Activated naive CD4-positive, alpha-beta T cell treated with anti-CD3 and anti-CD28 coated beads, Interleukin-2, amount 50 U/mL, for 72 hours (primary cell): ENCODE measurements around the gene DNER. TPM values are rescaled to one million over a fixed set of nuclear protein-coding genes. Genes with fewer than 3 reads are reported as not detected.
"Not testable (repeated sequence)": the region's sequence is repeated elsewhere in the genome, so short reads cannot be mapped to it uniquely, and the experiment has no call there.

ENCODE experiments used
- ATAC-seq, 2 donors: fragments of 150-1000 bp; cut with Tn5 transposase; 2 replicates each; pipeline ENCODE4 v1.10.0; 2021; ENCODE audit warnings: mild to moderate bottlenecking in 2 of 2, moderate library complexity in 2 of 2
- DNase-seq, 2 donors: peaks; one replicate each; pipeline ENCODE4 v3.0.0; 2021 to 2022; ENCODE audit warnings: low spot score in 2 of 2
- H3K27ac Mint-ChIP-seq, 2 donors: one replicate each; pipeline ENCODE4 v1.8.0; 2022; ENCODE audit warnings: mild to moderate bottlenecking in 2 of 2, mixed read lengths in 2 of 2
- H3K36me3 Mint-ChIP-seq, 2 donors: one replicate each; pipeline ENCODE4 v1.8.0; 2022; ENCODE audit warnings: mixed read lengths in 2 of 2
- H3K9me3 Mint-ChIP-seq, 2 donors: one replicate each; pipeline ENCODE4 v1.8.0; 2022; ENCODE audit warnings: mixed read lengths in 2 of 2
- total RNA-seq, 2 donors: library from RNA; stranded (reverse); gene quantifications; one replicate each; pipeline ENCODE4 v1.2.3, GENCODE V29; 2022

The DNER gene
- total RNA-seq, 2 donors from 2014 or later = not detected

GRCh38 chr2:229519655-229520430, 194.5 kb downstream of the DNER start:
- DNase-seq = no peak
- no peaks in the 10 kb centered on the region for H3K36me3 Mint-ChIP-seq
- no peak for ATAC-seq
- H3K9me3 Mint-ChIP-seq = peaks cover 0 to 3% of the 10 kb centered on the region in 2 donors
- H3K27ac Mint-ChIP-seq = no peak overlapping the region

GRCh38 chr2:229514273-229514895, 200.0 kb downstream of the DNER start:
- ATAC-seq (no peak), DNase-seq (no peak)
- Mint-ChIP-seq H3K36me3 (no peaks in the 10 kb centered on the region), H3K27ac (no peak overlapping the region), H3K9me3 (peaks cover 0 to 3% of the 10 kb centered on the region in 2 donors)

- ATAC-seq = no peak
- Mint-ChIP-seq H3K27ac (no peak overlapping the region), H3K36me3 (no peaks in the 10 kb centered on the region), H3K9me3 (no peaks in the 10 kb centered on the region)
- DNase-seq = no peak
Measured at GRCh38 chr2:229511524-229511923, 202.8 kb downstream of the DNER start.

- H3K27ac Mint-ChIP-seq, H3K36me3 Mint-ChIP-seq, ATAC-seq, DNase-seq, H3K9me3 Mint-ChIP-seq: not testable (repeated sequence)
Measured at GRCh38 chr2:229506699-229507098, 207.7 kb downstream of the DNER start.

GRCh38 chr2:229501051-229501794, 213.1 kb downstream of the DNER start:
- H3K9me3 Mint-ChIP-seq = peaks cover 0 to 4% of the 10 kb centered on the region in 2 donors
- no peak overlapping the region for H3K27ac Mint-ChIP-seq
- ATAC-seq = no peak
- no peak for DNase-seq
- H3K36me3 Mint-ChIP-seq = no peaks in the 10 kb centered on the region

- H3K36me3 Mint-ChIP-seq = no peaks in the 10 kb centered on the region
- DNase-seq = no peak
- H3K27ac Mint-ChIP-seq = no peak overlapping the region
- peaks cover 7 to 8% of the 10 kb centered on the region in 2 donors for H3K9me3 Mint-ChIP-seq
- ATAC-seq = no peak
Measured at GRCh38 chr2:229492034-229492433, 222.3 kb downstream of the DNER start.

GRCh38 chr2:229490167-229490566, 224.2 kb downstream of the DNER start:
- ATAC-seq (no peak), DNase-seq (no peak)
- peaks cover 7 to 8% of the 10 kb centered on the region in 2 donors for H3K9me3 Mint-ChIP-seq
- no peaks in the 10 kb centered on the region for H3K36me3 Mint-ChIP-seq
- H3K27ac Mint-ChIP-seq = no peak overlapping the region

- Mint-ChIP-seq H3K27ac (no peak overlapping the region), H3K9me3 (peaks cover 7 to 8% of the 10 kb centered on the region in 2 donors), H3K36me3 (no peaks in the 10 kb centered on the region)
- ATAC-seq (no peak), DNase-seq (no peak)
Measured at GRCh38 chr2:229489016-229489415, 225.3 kb downstream of the DNER start.

- DNase-seq = no peak
- H3K36me3 Mint-ChIP-seq = no peaks in the 10 kb centered on the region
- peaks cover 7 to 8% of the 10 kb centered on the region in 2 donors for H3K9me3 Mint-ChIP-seq
- no peak overlapping the region for H3K27ac Mint-ChIP-seq
- no peak for ATAC-seq
Measured at GRCh38 chr2:229488232-229488631, 226.1 kb downstream of the DNER start.

- Mint-ChIP-seq H3K36me3 (no peaks in the 10 kb centered on the region), H3K9me3 (peaks cover 7 to 8% of the 10 kb centered on the region in 2 donors), H3K27ac (no peak overlapping the region)
- no peak for ATAC-seq
- no peak for DNase-seq
Measured at GRCh38 chr2:229486673-229487072, 227.7 kb downstream of the DNER start.

- H3K27ac Mint-ChIP-seq = no peak overlapping the region
- peaks cover 7 to 8% of the 10 kb centered on the region in 2 donors for H3K9me3 Mint-ChIP-seq
- H3K36me3 Mint-ChIP-seq = no peaks in the 10 kb centered on the region
- DNase-seq = no peak
- ATAC-seq = no peak
Measured at GRCh38 chr2:229485857-229486256, 228.5 kb downstream of the DNER start.

GRCh38 chr2:229477269-229477755, 237.0 kb downstream of the DNER start:
- no peak for ATAC-seq
- DNase-seq = no peak
- Mint-ChIP-seq H3K36me3 (no peaks in the 10 kb centered on the region), H3K9me3 (no peaks in the 10 kb centered on the region), H3K27ac (no peak overlapping the region)

- ATAC-seq (no peak), DNase-seq (no peak)
- H3K27ac Mint-ChIP-seq = no peak overlapping the region
- H3K36me3 Mint-ChIP-seq = no peaks in the 10 kb centered on the region
- no peaks in the 10 kb centered on the region for H3K9me3 Mint-ChIP-seq
Measured at GRCh38 chr2:229475778-229476177, 238.6 kb downstream of the DNER start.

- no peak for ATAC-seq
Measured at GRCh38 chr2:229474125-229474524, 240.2 kb downstream of the DNER start.

GRCh38 chr2:229470781-229471180, 243.6 kb downstream of the DNER start:
- Mint-ChIP-seq H3K27ac (no peak overlapping the region), H3K9me3 (no peaks in the 10 kb centered on the region), H3K36me3 (no peaks in the 10 kb centered on the region)
- no peak for DNase-seq
- no peak for ATAC-seq

More at GRCh38 chr2:229474125-229474524, 240.2 kb downstream of the DNER start:
- Mint-ChIP-seq H3K36me3 (no peaks in the 10 kb centered on the region), H3K27ac (no peak overlapping the region), H3K9me3 (no peaks in the 10 kb centered on the region)
- no peak for DNase-seq

- Mint-ChIP-seq H3K36me3 (no peaks in the 10 kb centered on the region), H3K9me3 (peaks cover 0 to 9% of the 10 kb centered on the region in 2 donors), H3K27ac (no peak overlapping the region)
- no peak for ATAC-seq
- DNase-seq = no peak
Measured at GRCh38 chr2:229467783-229468182, 246.6 kb downstream of the DNER start.

GRCh38 chr2:229463841-229464346, 250.5 kb downstream of the DNER start:
- H3K9me3 Mint-ChIP-seq = peaks cover 0 to 9% of the 10 kb centered on the region in 2 donors
- H3K27ac Mint-ChIP-seq = no peak overlapping the region
- no peak for DNase-seq
- no peak for ATAC-seq
- H3K36me3 Mint-ChIP-seq = no peaks in the 10 kb centered on the region
